Peyer's patch (tissue), 4 donors: ENCODE data around the gene DOCK4.

Experiments
- CTCF ChIP-seq, 6 experiments: fragments of 450-650 bp in 4 of 6; fragments of 200-600 bp in 2 of 6; sonication (generic) in 1 of 6; IDR thresholded peaks; one replicate each; pipeline ENCODE4 v1.5.1; 2017 to 2019; ENCODE audit warnings: antibody characterized with exemption in 6 of 6, mild to moderate bottlenecking in 3 of 6, moderate library complexity in 1 of 6
- POLR2A ChIP-seq, 2 donors: fragments of 450-650 bp; IDR thresholded peaks; one replicate each; pipeline ENCODE4 v1.5.1; 2017; ENCODE audit warnings: antibody characterized with exemption in 2 of 2, mild to moderate bottlenecking in 2 of 2, moderate library complexity in 2 of 2

- TF ChIP-seq CTCF (IDR thresholded peaks at IDR 0.05) (no peak), POLR2A (IDR thresholded peaks at IDR 0.05) (no peak)
Observed at GRCh38 chr7:111744501-111745155, 461.6 kb downstream of the DOCK4 start.
